D721Med (cell line): Measurements from ENCODE around the gene SESTD1.
"Not testable (repeated sequence)": the region's sequence is repeated elsewhere in the genome, so short reads cannot be mapped to it uniquely, and the experiment has no call there.

Experiments
- DNase-seq: peaks from one replicate; pipeline ENCODE4 v3.0.0; 2011; ENCODE audit warnings: low spot score; ENCODE audit not compliant: insufficient read length
- FAIRE-seq: peaks from 2 replicates; lab custom pipeline; 2011; peaks lifted over from hg19 to GRCh38; lab: Jason Lieb, UNC
- CTCF ChIP-seq: IDR thresholded peaks from 2 replicates; pipeline ENCODE4 v1.5.1; 2012; ENCODE audit warnings: mild to moderate bottlenecking, control low read depth; ENCODE audit not compliant: insufficient read depth; ENCODE audit errors: missing control alignments

Gene SESTD1

GRCh38 chr2:179096090-179096489 lies 168.5 kb downstream of the SESTD1 start:
- FAIRE-seq = no peak
- no peak for TF ChIP-seq CTCF
- no peak for DNase-seq

GRCh38 chr2:179092912-179093311 lies 171.7 kb downstream of the SESTD1 start:
- DNase-seq, FAIRE-seq: not testable (repeated sequence)

- FAIRE-seq (no peak), DNase-seq (no peak)
- TF ChIP-seq CTCF = no peak
Measured at GRCh38 chr2:179082697-179083096, 181.9 kb downstream of the SESTD1 start.

- DNase-seq = no peak
- no peak for FAIRE-seq
- no peak for TF ChIP-seq CTCF
Measured at GRCh38 chr2:179081954-179082353, 182.7 kb downstream of the SESTD1 start.

- no peak for TF ChIP-seq CTCF
- DNase-seq (no peak), FAIRE-seq (no peak)
Measured at GRCh38 chr2:179072527-179072926, 192.1 kb downstream of the SESTD1 start.

GRCh38 chr2:179071810-179072355 lies 192.7 kb downstream of the SESTD1 start:
- TF ChIP-seq CTCF = no peak
- FAIRE-seq = no peak
- DNase-seq = no peak

GRCh38 chr2:179070895-179071294 lies 193.7 kb downstream of the SESTD1 start:
- TF ChIP-seq CTCF = no peak
- DNase-seq (no peak), FAIRE-seq (no peak)

GRCh38 chr2:179069685-179070084 lies 194.9 kb downstream of the SESTD1 start:
- DNase-seq (no peak), FAIRE-seq (no peak)
- no peak for TF ChIP-seq CTCF
